ENCODE data around the gene IRX4. TPM values are rescaled to one million over a fixed set of nuclear protein-coding genes. Genes with fewer than 3 reads are reported as not detected.

Gene IRX4
- total RNA-seq, 4 donors from 2014 or later, result not detected

DNA sequence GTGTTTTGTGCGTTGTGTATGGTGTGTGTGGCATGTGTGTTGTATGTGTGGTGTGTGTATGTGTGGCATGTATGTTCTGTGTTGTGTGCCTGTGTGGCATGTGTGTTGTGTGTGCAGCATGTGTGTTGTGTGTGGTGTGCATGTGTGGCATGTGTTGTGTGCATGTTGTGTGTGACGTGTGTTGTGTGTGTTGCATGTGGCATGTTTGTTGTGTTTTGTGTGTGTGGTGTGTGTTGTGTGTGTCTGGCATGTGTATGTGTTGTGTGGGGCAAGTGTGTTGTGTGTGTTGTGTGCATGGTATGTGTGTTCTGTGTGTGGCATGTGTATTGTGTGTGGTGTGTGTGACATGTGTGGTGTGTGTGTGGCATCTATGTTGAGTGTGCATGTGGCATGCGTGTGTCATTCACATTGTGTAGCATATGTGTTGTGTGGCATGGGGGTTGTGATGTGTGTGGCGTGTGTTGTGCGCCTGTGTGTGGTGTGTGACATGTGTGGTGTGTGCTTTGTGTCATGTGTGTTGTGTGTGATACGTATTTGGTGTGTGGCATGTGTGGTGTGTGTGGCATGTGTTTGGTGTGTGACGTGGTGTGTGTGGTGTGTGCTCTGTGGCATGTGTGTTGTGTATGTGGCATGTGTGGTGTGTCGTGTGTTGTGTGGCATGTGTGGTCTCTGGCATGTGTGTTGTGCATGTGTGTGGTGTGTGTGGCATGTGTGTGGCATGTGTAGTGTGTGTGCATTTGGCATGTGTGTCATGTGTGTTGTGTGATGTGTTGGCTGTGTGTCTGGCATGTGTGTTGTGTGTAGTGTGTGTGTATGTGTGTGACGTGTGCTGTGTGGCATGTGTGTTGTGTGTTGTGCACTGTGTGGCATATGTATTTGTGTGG lies 46.6 kb upstream of the IRX4 start:
- Histone ChIP-seq H3K9me3 (peaks cover 0 to 7% (median 0%) of the 10 kb centered on the region in 4 donors), H3K27me3 (peaks cover 0 to 13% of the 10 kb centered on the region in 2 donors), H3K4me3 (no peak overlapping the region), H3K36me3 (no peaks in the 10 kb centered on the region), H3K4me1 (peaks cover 0 to 6% (median 0%) of the 10 kb centered on the region in 4 donors), H3K27ac (no peak overlapping the region)
- DNase-seq, result no peak
- no peak for TF ChIP-seq CTCF (IDR thresholded peaks at IDR 0.05)
- TF ChIP-seq POLR2A (IDR thresholded peaks at IDR 0.05), result no peak

DNA sequence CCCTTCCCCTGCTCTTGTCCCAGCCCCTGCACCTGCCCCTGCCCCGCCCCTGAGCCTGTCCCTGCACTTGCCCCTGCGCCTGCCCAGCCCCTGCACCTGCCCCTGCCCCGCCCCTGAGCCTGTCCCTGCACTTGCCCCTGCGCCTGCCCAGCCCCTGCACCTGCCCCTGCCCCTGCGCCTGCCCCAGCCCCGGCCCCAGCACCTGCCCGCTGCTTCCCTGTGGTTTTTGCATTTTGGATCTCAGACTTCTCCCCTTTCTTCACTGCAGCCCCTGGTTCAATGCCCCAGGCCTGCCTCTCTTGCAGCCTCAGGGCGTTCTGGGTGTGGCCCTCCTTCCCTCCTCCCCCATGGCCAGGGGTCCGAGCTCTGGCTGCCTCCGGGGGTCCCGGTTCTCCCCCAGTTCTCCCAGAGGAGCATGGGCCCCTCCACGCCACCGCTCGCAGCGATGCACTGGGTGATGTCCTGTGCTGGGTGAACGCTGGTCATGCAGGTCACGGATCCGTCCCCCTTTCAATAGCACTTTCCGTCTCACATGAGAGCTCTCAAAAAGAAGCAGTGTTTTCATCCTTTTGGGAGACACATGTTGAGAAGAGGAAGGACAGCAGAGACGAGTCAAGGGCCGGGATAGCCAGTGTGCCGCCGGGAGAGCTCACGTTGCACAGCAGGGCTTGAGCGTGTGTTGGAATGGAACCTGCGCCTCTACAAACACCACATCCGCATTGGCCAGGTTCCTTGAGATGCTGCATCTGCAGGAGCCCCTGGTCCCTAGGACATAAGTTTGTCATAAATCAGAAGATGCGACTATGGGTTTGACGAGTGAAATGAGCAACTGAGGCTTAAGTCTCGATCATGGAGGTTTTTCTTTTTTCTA lies 44.0 kb upstream of the IRX4 start:
- no peak overlapping the region for H3K4me3 ChIP-seq

GRCh38 chr5:1926071-1926440 lies 43.3 kb upstream of the IRX4 start:
- Histone ChIP-seq H3K27ac (no peak overlapping the region), H3K4me3 (no peak overlapping the region), H3K36me3 (no peaks in the 10 kb centered on the region), H3K9me3 (peaks cover 0 to 6% (median 0%) of the 10 kb centered on the region in 4 donors), H3K4me1 (peaks cover 0 to 1% (median 0%) of the 10 kb centered on the region in 4 donors), H3K27me3 (peaks cover 0 to 7% of the 10 kb centered on the region in 2 donors)
- peak in 1 of 3 donors; percentile 29 for DNase-seq
- no peak for TF ChIP-seq POLR2A (IDR thresholded peaks at IDR 0.05)
- TF ChIP-seq CTCF (IDR thresholded peaks at IDR 0.05), result no peak

More for the DNA sequence above, 44.0 kb upstream of the IRX4 start:
- H3K27me3 ChIP-seq, result peaks cover 0 to 13% of the 10 kb centered on the region in 2 donors
- H3K9me3 ChIP-seq, result peaks cover 0 to 7% (median 0%) of the 10 kb centered on the region in 4 donors
- no peak overlapping the region for H3K27ac ChIP-seq
- peak in 1 of 3 donors; percentile 24 for DNase-seq
- H3K4me1 ChIP-seq, result peaks cover 0 to 6% (median 0%) of the 10 kb centered on the region in 4 donors
- H3K36me3 ChIP-seq, result no peaks in the 10 kb centered on the region
- TF ChIP-seq POLR2A (IDR thresholded peaks at IDR 0.05) (no peak), CTCF (IDR thresholded peaks at IDR 0.05) (no peak)

- Histone ChIP-seq H3K4me1 (no peaks in the 10 kb centered on the region), H3K4me3 (no peak overlapping the region), H3K36me3 (no peaks in the 10 kb centered on the region), H3K27ac (no peak overlapping the region), H3K27me3 (peaks cover 0 to under 1% of the 10 kb centered on the region in 2 donors), H3K9me3 (no peaks in the 10 kb centered on the region)
- DNase-seq, result peak in 1 of 3 donors; percentile 30
- TF ChIP-seq CTCF (IDR thresholded peaks at IDR 0.05), result no peak
- no peak for TF ChIP-seq POLR2A (IDR thresholded peaks at IDR 0.05)
Observed at GRCh38 chr5:1925111-1926070, 42.7 kb upstream of the IRX4 start.

GRCh38 chr5:1923766-1924165 lies 41.0 kb upstream of the IRX4 start:
- H3K27me3 ChIP-seq, result no peaks in the 10 kb centered on the region
- DNase-seq, result peak in 1 of 3 donors; percentile 19

More at GRCh38 chr5:1923766-1924165, 41.0 kb upstream of the IRX4 start:
- no peaks in the 10 kb centered on the region for H3K36me3 ChIP-seq
- no peaks in the 10 kb centered on the region for H3K4me1 ChIP-seq
- H3K9me3 ChIP-seq, result no peaks in the 10 kb centered on the region
- no peak overlapping the region for H3K4me3 ChIP-seq
- TF ChIP-seq POLR2A (IDR thresholded peaks at IDR 0.05), result no peak
- no peak for TF ChIP-seq CTCF (IDR thresholded peaks at IDR 0.05)
- no peak overlapping the region for H3K27ac ChIP-seq
